NCI-H1092 (cell line): ENCODE results near the gene AKIP1.

Experiments
- DNase-seq: peaks from one replicate; lab custom pipeline; 2025; lab: John Stamatoyannopoulos, UW

The AKIP1 gene

GRCh38 chr11:8961401-8961800, 50.4 kb downstream of the AKIP1 start:
- no peak for DNase-seq

- no peak for DNase-seq
Measured at GRCh38 chr11:8962841-8963240, 51.9 kb downstream of the AKIP1 start.

GRCh38 chr11:8963569-8964323, 52.8 kb downstream of the AKIP1 start:
- DNase-seq = peak; percentile 83

- peak; percentile 85 for DNase-seq
Measured at GRCh38 chr11:8964324-8965320, 53.6 kb downstream of the AKIP1 start, which contains the start of gene TMEM9B. Gene TMEM9B (minus strand): TSS chr11:8964442. CDS start chr11:8964313, 129 bp downstream.

- no peak for DNase-seq
Measured at GRCh38 chr11:8967184-8967583, 56.2 kb downstream of the AKIP1 start.
